Measurements from ENCODE around the gene HES5.

The HES5 gene

DNA sequence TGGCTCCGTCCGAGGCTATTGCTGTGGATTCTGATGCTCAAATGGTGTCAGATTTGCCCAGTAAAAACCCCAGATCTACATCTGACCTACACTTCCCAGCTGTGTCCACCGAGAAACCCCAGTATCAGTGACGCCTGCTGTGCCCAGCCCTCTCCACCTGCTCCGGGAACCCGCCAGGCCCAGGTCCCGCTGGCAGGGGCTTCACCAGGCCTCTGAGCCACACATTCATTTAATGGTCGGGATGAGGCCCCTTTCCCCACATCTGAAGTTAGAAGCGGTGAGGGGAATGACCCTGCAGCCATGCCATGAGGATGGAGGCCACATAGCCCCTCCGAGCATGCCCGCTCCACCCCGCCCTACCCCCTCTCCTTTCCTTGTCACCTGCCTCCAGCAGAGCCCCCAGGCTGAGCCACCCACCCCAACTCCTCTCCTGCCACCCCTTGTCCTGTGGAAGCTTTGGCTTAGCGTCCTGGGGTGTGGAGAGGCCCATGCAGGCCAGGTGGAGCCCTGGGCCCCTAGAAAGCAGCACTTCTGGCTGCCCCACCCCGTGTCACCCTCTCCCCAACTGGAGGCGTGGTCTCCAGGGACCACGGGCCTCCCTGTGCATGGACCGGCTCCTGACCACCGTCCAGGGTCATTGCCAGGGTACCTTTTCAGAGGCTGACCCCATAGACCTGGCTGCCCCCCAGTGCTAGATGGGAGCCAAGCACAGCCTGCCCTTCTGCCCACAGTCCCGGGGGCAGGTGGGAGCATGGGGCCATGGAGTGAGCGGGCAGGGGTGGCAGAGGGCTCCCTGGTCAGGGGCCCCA lies 34.1 kb upstream of the HES5 start:
- no peak for TF ChIP-seq CTCF (IDR thresholded peaks at IDR 0.05)
- no peak for DNase-seq (ENCODE audit: low spot score)
- Histone ChIP-seq H3K4me3 (no peak overlapping the region), H3K27ac (no peak overlapping the region)

- DNase-seq (ENCODE audit: low spot score), result no peak
- no peak for TF ChIP-seq CTCF (IDR thresholded peaks at IDR 0.05)
- Histone ChIP-seq H3K4me3 (no peak overlapping the region), H3K27ac (no peak overlapping the region)
Observed at GRCh38 chr1:2563205-2563604, 33.1 kb upstream of the HES5 start.

DNA sequence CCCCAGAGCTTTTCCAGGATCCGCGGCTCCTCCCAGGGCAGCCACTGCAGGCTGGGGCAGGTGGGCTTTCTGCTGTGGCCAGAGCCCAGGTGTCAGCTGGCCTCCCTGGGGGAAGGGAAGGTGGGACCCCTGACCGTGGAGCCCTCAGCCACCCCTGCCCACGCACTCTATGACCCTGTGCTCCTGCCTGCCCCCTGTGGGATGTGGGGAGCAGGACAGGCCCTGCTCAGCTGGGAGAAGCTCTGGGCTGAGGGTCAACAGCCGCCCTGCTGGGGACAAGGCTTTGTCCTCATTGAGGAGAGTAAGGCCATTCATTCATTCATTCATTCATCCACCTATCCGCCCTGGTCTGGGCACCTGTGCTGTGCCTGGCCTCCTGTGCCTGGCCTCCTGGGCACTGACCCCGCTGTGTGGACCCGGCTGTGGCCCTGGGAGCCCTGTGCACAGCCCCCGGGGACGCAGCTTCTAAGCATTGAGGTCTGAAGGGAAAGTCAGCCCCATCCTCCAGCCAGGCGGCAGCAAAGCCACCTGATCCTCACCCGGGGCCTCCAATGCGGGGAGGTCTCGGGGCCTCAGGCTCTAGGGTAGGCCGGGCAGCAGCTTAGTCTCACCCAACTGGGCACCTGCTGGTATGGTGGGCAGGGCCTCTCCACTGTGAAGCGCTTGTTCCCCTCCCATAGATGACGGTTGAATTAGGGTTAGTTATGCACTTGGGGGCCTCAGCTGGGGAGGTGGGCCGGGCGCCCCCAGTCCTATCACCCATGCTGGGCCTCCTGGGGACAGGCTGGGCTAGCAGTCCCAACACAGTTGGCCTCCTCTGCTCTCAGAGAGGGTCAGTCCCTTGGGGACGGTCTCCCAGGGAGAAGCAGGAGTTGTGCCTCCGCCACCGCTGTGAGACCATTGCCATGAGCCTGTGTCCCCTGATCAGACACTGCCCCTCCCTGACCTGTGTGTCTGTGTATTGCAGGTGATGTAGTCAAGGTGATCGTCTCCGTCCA lies 32.1 kb upstream of the HES5 start:
- Histone ChIP-seq H3K27ac (no peak overlapping the region), H3K4me3 (no peak overlapping the region)
- no peak for TF ChIP-seq CTCF (IDR thresholded peaks at IDR 0.05)
- DNase-seq (ENCODE audit: low spot score), result no peak

GRCh38 chr1:2561446-2561845 lies 31.4 kb upstream of the HES5 start:
- no peak for DNase-seq (ENCODE audit: low spot score)
- TF ChIP-seq CTCF (IDR thresholded peaks at IDR 0.05), result no peak
- H3K27ac ChIP-seq, result no peak overlapping the region

GRCh38 chr1:2560299-2561073 lies 30.4 kb upstream of the HES5 start:
- Histone ChIP-seq H3K27ac (no peak overlapping the region), H3K4me3 (no peak overlapping the region)
- no peak for DNase-seq (ENCODE audit: low spot score)
- no peak for TF ChIP-seq CTCF (IDR thresholded peaks at IDR 0.05)

More at GRCh38 chr1:2561446-2561845, 31.4 kb upstream of the HES5 start:
- H3K4me3 ChIP-seq, result no peak overlapping the region

DNA sequence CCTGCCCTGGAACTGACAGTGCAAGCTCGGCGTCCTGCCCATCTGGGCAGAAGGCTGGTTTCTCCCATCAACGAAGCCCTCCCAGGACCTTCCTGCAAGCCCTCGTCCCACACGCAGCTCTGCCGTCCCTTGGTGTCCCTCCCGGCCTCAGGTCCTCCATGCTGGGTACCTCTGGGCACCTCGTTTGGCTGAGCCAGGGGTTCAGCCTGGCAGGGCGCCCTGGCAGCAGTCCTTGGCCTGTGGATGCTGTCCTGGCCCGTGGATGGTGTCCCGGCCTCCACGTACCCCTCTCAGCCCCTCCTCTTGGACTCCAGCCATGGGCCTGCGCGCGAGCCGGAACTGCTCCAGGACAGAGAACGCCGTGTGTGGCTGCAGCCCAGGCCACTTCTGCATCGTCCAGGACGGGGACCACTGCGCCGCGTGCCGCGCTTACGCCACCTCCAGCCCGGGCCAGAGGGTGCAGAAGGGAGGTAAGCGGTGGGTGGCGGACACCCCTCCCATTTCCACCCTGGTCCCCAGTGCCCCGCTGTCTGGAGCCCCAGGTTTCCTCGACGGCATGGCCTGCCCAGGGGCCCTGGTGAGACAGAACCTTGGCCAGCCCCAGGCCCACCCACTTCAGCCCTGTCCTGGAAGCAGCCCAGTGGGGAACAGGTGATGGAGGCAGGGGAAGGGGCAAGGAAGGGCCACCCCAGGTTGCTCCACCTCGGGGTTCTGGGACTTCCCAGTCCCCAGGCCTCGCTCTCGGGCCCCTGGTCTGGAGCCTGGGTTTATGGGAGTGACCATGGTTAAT lies 29.6 kb upstream of the HES5 start:
- Histone ChIP-seq H3K4me3 (no peak overlapping the region), H3K27ac (no peak overlapping the region)
- DNase-seq (ENCODE audit: low spot score), result no peak
- no peak for TF ChIP-seq CTCF (IDR thresholded peaks at IDR 0.05)
